NCI-H2171 (cell line): ENCODE measurements around the gene SAFB2.
A peak's percentile ranks its signal among the peaks of the same experiment; 100 is the strongest.
"Not testable (repeated sequence)": the region's sequence is repeated elsewhere in the genome, so short reads cannot be mapped to it uniquely, and the experiment has no call there.

Source experiments
- DNase-seq: peaks from one replicate; lab custom pipeline; 2025; lab: John Stamatoyannopoulos, UW

SAFB2 gene

DNA sequence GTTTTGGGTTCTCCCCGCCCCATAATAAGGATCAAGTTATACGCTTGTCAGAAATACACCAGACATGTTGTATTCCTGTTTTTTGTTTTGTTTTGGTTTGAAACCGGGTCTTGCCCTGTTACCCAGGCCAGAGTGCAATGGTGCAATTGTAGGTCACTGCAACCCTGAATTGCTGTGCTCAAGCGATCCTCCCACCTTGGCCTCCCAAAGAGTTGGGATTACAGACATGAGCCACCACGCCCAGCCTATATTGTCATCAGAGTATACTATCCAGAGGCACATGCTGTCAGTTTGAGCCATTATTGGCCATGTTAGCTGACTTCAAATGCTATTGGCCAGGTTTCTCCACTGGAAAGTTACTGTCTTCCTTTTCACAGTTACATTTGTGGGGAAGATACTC lies 10.1 kb upstream of the SAFB2 start:
- DNase-seq, result no peak

DNA sequence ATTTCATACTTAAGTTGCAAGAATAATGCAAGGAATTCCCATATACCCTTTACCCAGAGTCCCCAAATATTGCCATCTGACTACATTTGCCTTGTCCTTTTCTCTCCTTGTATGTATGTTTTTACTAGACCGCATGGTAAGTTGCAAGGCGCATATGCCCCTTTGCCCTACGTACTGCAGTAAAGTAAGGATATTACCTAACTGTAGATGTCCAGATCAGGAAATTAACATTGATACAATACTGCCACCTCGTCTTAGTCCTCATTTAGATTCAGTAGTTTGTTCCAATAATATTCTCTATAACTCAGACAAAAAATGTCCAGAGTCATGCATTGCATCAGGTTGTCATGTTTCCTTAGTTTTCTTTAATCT lies 9.7 kb upstream of the SAFB2 start:
- DNase-seq, result no peak

- no peak for DNase-seq
These were observed 9.1 kb upstream of the SAFB2 start for GRCh38 chr19:5631567-5632240.

- no peak for DNase-seq
These were observed 6.4 kb upstream of the SAFB2 start for GRCh38 chr19:5628919-5629481.

GRCh38 chr19:5628461-5628860 lies 5.9 kb upstream of the SAFB2 start:
- no peak for DNase-seq

DNA sequence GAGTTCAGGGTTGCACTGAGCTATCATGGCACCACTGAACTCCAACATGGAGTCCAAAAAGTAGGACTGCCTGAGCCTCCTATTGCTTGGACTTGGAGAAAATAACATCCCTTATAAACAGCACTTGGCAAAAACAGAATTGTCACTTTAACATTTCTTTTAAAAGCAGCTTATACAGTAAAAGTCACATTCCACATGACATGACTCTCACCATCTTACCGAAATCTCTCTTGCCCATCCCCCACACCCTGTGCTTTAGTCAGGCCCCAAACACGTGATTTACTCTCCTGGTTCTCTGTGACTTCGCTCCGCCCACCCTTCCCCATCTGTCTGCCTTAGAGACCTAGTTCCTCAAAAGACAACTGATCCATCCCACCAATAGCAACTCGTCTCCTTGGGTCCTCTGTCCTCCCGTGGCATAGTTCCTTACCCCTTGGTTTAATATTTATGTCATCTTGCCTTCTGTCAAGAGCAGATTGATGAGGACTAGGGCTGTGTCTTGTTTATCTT lies 4.9 kb upstream of the SAFB2 start:
- DNase-seq, result peak; percentile 73

- DNase-seq, result no peak
These were observed 3.1 kb upstream of the SAFB2 start for GRCh38 chr19:5625641-5626040.

DNA sequence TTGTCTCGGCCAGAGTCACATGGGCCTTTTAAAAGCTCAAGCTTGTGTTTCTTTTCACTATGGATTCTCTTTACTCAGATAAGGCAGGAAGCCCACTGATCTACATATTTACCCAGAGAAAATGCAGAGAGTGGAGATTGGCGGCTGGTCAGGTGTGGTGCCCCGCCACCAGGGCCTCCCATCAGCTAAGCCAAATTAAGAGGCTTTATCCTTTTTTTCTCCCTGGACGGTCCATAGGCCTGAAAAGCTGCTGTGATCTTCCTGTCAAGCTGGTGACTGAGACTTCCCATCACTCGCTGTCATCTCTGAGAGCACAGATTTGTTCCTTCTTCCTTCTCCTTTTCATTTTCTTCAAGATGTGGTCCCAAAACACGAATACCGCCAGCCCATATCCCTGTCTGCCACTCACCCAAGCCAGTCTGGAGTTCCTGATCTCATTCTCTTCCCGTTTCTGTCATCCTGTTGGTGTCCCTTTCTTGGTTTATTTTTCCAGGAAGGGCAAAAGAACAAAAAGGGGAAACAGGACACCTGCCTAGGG lies 2.2 kb upstream of the SAFB2 start:
- no peak for DNase-seq

DNA sequence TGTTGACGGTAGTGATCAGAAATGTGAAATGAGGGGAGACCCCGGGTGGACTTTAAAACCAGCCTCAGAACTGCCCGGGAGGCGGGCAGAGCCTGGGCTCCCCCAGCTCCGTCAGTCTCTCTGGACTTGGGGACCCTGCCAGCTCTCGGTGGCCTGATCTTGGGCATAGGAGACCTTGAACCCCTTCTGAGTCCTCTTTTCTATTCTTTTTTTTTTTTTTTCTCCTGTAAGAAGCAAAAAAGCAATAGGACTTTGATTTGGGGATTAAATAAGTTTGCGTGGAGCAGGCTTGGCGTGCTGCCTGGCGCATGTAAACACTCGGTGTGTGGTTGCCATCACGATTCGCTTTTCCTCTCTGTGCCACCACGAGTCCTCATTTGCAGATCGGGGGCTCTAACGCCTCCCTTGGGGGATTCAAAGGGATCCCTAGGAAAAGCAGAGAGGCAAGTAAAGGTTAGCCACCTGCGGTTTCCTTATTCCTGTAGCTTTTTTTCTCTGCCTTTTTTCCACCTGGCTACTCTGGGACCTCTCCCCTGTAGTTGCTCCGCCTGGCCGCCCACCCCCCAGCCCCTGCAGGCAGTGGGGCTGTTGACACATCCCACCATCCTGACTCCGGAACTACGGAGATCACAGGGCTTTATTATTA lies 1.6 kb upstream of the SAFB2 start:
- no peak for DNase-seq

GRCh38 chr19:5623397-5624017 lies 931 bp upstream of the SAFB2 start:
- no peak for DNase-seq

- DNase-seq, result no peak
These were observed 571 bp downstream of the SAFB2 start for GRCh38 chr19:5621945-5622464.

- no peak for DNase-seq
These were observed 1.1 kb downstream of the SAFB2 start for GRCh38 chr19:5621311-5621944.

DNA sequence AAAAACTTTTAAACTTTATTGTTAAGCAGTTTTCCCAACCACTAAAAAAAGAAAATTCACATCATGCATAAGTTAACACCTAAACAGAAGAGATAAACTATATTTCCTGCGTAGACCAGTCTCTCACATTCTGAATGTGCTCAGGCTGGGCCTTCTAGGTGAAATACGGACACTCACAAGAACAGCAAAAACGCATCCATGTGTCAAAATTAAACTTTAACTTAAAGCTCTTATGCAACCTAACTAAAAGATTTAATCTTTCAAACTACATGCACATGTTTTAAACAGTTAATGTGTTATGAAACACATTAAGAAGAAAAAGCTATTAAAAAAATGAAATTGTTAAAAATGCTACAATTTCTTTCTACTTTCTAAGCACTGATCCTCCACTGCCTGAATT lies 2.6 kb downstream of the SAFB2 start:
- no peak for DNase-seq

- no peak for DNase-seq
These were observed 4.0 kb downstream of the SAFB2 start for GRCh38 chr19:5618591-5618990.

DNA sequence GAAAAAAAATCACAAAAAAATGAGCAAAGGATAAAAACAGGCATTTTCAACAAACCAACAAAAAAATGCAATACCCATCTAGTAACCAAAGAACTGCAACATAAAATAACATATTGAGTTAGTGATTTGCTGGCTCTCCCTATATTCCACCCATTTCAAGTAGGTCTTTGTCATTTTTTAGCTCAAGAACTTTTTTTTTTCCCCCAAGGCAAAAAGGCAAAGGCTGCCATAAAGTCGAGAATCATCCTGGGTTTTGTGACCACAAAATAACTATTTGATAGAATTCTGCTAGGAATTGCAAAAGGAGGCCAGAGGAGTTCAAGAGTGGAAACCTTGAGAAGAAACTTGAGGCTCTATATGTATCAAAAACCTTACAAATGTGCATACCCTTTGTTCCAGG lies 5.5 kb downstream of the SAFB2 start:
- DNase-seq, result no peak

DNA sequence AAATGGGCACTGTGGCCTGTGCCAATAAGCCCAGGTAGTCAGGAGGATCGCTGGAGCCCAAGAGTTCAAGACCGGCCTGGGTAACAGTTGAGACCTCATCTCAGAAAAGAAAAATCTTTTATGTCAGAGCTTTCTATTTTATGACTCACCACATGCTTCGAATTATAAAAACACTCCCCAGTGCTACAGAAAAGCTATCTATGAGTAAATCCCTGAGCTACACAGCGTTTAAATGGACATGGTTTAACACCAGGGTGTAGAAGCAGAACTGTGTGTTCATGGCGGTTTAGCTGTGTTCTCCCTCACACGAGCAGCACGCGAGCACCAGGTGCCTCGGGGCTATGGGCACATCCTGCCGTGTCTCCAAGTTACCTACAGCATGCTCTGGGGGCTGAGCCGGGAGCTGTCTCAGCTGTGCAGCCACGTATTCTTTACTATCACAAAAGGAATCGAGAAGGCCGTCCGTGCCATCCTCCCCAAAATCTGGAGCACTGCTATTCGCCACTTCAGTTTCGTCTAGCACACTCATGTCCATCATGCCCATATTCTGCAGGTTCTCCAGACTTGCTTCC lies 6.7 kb downstream of the SAFB2 start:
- no peak for DNase-seq

DNA sequence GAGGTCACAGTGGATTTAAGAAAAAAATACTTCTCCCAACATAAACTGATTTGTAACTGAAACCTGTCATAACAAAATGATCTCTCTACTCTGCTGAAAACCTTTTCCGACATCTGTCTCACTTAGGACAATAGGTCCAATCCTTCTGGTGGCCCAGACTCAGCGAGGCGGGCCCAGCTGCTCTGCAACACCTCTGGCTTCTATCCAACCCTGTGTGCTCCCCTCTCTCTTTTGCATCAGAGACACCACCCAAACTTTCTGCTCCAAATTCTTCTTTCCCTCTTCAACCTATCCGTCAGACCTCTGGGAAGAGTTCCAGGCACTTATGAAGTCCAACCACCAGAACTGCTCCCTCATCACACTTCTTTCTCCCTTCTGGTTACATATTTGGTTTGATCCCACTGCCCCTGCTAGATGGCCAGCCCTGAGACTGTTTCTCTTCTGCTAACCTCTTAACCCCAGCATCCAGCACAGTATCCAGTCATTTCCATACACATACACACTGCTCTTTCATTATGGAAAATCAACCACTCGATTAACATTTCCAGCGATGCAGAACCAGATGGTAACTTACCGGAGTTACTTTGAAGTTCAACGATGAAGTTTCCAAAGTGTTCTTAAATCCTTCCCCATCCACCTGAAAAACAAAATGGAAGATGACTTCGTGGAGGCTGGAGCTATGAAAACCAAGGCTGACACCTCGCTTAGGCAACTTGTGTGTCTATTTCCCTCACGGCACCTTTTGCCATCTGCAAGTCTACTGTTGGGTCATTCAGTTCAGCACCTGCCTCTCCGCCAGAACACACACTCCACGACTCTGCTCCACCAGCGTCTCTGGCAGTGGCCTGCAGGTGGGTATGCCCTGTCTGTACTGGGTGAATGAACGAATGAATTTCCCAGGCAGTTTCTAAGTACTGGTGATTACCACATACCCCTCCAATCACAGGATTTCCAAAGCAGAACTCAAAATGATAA lies 9.4 kb downstream of the SAFB2 start:
- no peak for DNase-seq

DNA sequence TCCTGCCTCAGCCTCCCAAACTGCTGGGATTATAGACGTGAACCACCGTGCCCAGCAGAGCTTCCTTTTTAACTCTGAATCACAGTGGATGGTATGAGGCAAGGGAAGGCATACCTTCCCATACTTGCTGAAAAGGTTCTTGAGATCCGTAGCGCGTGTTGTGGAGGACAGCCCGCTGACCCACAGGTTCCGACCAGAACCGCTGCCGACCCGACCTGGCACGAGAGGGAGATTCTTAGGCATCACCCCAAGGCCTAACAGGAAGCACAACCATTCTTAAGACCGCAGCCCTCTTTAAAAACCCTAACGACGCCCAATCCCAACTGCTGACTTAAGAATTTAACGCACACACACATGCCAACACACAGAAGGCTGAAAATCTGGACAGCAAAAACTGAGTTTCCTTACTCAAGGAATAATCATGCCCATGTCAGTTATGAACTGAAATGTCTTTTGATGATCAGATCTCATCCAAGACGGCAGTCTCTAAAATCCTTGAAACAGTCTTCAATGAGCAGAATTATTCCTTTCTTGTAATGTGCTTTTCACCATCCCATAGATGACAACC lies 12.6 kb downstream of the SAFB2 start:
- DNase-seq, result no peak

GRCh38 chr19:5608766-5609165 lies 13.8 kb downstream of the SAFB2 start:
- not testable (repeated sequence) for DNase-seq

DNA sequence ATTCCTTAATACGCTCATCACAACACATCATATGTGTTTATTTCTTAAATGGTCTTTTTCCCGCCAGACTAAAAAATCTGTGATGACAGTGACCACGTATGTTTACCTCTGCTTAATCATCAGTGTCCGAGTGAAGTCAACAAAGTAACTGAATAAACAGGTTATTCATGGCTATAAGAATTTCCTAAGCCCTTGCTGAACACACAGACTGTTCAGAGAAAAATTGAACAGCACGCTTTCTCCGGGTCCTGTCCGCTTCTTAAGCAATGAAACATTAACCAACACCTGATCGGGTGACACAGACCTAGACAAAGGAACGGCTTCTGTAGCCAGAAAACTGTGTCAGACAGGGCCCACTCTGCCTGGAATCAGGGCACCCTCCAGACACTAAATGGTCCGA lies 14.3 kb downstream of the SAFB2 start:
- no peak for DNase-seq
